Hepatic stellate cell (primary cell): Measurements from ENCODE around the gene MVK.

Source experiments
- DNase-seq: peaks from one replicate; pipeline ENCODE4 v3.0.0; 2011; ENCODE audit warnings: low spot score

Gene MVK

GRCh38 chr12:109635717-109636116, 62.1 kb downstream of the MVK start:
- DNase-seq, result no peak

DNA sequence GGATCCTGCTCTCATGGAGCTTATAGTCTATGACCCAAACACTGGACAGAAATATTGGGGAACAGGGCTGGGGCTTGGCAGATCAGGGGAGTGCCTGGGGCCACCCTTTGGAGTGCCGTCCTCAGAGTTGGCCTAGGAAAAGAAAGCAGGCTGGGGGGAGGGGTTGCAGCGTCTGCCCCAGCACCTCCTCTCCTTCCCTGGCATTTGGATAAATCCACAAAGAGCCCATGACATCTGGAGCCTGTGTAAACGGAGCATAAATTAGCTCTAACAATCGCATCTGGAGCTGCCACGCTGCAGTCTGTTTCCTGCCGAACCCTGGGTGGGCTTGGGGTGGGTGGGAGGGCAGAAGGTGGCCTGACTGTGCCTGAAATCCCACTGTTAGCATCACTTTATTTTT, 63.8 kb downstream of the MVK start:
- no peak for DNase-seq

DNA sequence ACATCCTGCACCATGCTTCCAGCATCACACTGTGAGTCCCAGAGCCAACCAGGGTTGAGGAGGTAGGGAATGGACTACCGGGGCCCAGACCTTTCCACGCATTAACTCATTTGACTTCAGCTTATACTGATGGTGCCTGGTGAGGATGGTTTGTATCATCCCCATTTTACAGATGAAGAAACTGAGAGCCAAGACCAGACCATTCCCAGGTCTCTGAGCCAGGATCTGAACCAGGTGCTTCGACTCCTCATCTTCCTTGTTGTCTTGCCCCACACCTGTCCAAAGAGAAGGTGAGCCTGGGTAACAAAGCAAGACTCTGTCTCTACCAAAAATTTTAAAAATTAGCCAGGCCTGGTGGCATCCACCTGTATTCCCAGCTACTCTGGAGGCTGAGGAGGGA, 64.4 kb downstream of the MVK start:
- no peak for DNase-seq

- DNase-seq, result no peak
Observed at GRCh38 chr12:109638735-109639134, 65.1 kb downstream of the MVK start.

DNA sequence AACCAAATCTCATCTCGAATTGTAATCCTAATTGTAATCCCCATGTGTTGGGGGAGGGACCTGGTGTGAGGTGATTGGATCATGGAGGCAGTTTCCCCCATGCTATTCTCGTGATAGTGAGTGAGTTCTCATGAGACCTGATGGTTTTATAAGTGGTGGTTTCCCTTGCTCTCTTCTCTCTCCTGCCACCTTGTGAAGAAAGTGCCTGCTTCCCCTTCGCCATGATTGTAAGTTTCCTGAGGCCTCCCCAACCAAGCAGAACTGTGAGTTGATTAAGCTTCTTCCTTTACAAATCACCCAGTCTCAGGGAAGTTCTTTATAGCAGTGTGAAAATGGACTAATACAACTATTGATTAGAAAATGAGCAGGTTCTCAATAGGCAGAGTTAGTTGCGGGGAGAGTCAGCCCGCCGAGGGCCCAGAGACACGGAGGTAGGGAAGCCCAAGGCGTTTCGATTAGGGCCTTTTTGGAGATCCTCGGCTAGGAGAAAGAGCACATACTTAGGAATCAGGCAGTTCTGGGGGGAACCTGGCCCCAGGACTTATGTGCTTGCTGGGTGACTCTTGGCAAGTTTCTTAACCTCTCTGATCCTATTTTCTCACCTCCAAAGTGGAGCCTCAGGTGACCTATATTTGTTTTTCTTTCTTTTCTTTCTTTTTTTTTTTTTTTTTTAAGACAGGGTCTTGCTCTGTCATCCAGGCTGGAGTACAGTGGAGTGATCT, 65.7 kb downstream of the MVK start:
- DNase-seq, result no peak

DNA sequence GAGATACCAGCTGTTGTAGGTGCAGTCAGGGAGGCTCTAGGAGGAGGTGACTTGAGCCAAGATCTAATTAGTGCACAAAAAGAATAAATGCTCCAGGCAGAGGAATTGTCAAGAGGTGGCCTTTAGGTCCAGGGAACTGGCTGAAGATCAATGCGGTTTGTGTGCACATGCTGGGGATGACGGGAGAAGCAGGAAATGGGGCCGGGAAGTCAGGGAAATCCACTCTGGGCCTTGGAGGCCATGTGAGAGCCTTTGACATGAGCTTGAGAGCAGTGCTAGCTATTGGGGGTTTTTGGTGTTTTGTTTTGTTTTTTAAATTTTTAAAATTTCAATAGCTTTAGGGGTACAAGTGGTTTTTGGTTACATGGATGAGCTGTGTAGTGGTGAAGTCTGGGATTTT, 67.4 kb downstream of the MVK start:
- no peak for DNase-seq

- DNase-seq, result no peak
Observed at GRCh38 chr12:109641422-109641821, 67.8 kb downstream of the MVK start.

DNA sequence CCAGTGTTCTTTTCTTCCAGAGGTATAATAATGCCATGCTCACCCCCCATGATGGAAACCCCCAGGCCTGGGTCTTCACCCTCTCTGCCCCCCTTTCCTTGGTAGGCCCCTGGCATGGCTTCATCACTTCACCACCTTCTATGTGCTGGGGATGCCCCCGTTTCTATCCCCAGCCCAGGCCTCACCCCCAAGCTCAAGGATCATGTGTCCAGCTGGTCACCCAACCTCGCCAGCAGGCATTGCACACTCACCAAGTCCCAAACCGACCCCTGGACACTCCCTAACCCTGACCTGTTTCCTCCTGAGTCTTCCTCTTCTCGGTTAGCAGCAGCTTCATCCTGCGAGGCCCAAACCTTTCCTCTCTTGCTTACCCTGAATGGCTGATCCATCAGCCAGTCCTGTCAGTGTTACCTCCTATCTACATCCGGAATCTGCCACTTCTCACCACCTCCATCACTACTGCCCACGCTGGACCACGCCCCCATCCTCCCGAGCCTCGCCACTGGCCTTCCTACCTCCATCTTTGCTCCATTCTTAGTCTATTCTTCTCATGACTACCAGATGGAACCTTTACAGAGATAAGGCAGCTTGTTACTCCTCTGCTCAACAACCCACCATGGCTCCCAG, 69.0 kb downstream of the MVK start:
- no peak for DNase-seq

GRCh38 chr12:109645194-109645593, 71.6 kb downstream of the MVK start:
- DNase-seq, result no peak

DNA sequence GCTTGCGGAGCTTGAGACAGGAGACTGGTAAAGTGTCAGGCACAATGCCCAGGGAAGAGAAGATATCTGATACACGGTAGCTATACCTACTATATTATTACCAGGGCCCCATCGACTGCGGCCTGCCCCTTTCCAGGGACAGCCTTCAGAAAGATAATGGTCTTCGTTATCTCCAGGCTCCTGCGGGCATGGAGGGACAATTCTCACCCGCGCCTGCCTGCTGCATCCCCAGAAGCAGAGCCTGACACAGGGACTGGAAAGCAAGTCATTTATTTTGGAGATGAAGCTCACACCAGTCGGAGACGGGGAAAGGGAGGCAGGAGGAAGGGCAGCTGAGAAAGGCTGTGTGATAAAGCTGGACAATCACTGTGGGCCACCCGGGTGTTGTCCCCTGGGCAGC, 72.1 kb downstream of the MVK start:
- DNase-seq, result no peak
